H1 (cell line): ENCODE measurements around the gene STXBP6. TPM values are rescaled to one million over a fixed set of nuclear protein-coding genes. Genes with fewer than 3 reads are reported as not detected.

Source experiments
- CTCF ChIA-PET: fragments of 300-600 bp; sonication (Branson Sonifier 250); formaldehyde crosslinking; loops from one replicate; lab custom pipeline; 2021; ENCODE audit not compliant: partially characterized antibody; lab: Charles Lee
- POLR2A ChIA-PET: fragments of 300-600 bp; sonication (Branson Sonifier 250); formaldehyde crosslinking; loops from one replicate; lab custom pipeline; 2021; ENCODE audit warnings: inconsistent platforms; ENCODE audit not compliant: partially characterized antibody; lab: Charles Lee
- DNase-seq, 2 experiments: peaks; one replicate each; pipeline versions ENCODE4 v3.0.0 to v3.0.0-alpha.2; 2010 to 2022; ENCODE audit warnings: low spot score in 2 of 2, low read depth in 1 of 2, mixed read lengths in 1 of 2
- FAIRE-seq: peaks from 2 replicates; lab custom pipeline; 2011; peaks lifted over from hg19 to GRCh38; lab: Jason Lieb, UNC
- H2AFZ ChIP-seq: 2 replicates; pipeline ENCODE4 v1.8.1; 2012; ENCODE audit warnings: low read length, inconsistent platforms
- H2AK5ac ChIP-seq: 2 replicates; pipeline ENCODE4 v1.6.1; 2013; ENCODE audit warnings: low read depth, low read length
- H2BK120ac ChIP-seq: replicated peaks from 2 replicates; pipeline ENCODE3; 2013; ENCODE audit warnings: low read depth, low read length, inconsistent platforms
- H2BK12ac ChIP-seq: 2 replicates; pipeline ENCODE4 v1.6.1; 2013; ENCODE audit warnings: low read depth, low read length
- H2BK15ac ChIP-seq: 2 replicates; pipeline ENCODE4 v1.6.1; 2013; ENCODE audit warnings: low read length
- H2BK20ac ChIP-seq: 2 replicates; pipeline ENCODE4 v1.6.1; 2013; ENCODE audit warnings: low read length
- H2BK5ac ChIP-seq: 2 replicates; pipeline ENCODE4 v1.6.1; 2013; ENCODE audit warnings: low read depth, low read length
- H3K14ac ChIP-seq: 2 replicates; pipeline ENCODE4 v1.6.1; 2013; ENCODE audit warnings: inconsistent platforms; ENCODE audit not compliant: insufficient read length
- H3K18ac ChIP-seq: 2 replicates; pipeline ENCODE4 v1.6.1; 2013; ENCODE audit warnings: low read length; ENCODE audit errors: extremely low read depth
- H3K23ac ChIP-seq: 2 replicates; pipeline ENCODE4 v1.6.1; 2013; ENCODE audit warnings: inconsistent platforms; ENCODE audit not compliant: insufficient read length
- H3K23me2 ChIP-seq: 2 replicates; pipeline ENCODE4 v1.6.1; 2013; ENCODE audit warnings: low read depth, low read length
- H3K27ac ChIP-seq: 2 replicates; pipeline ENCODE4 v1.6.1; 2011; ENCODE audit warnings: low read depth, low read length, inconsistent platforms
- H3K27me3 ChIP-seq, 4 experiments: replicated peaks in 1 of 4; 1 replicate in 1 of 4; 2 replicates in 3 of 4; pipeline versions ENCODE4 v1.6.1 to v1.8.1; 2011 to 2013; ENCODE audit warnings: low read length in 3 of 4, mild to moderate bottlenecking in 3 of 4, inconsistent platforms in 2 of 4, mixed read lengths in 2 of 4, moderate library complexity in 1 of 4; ENCODE audit not compliant: control insufficient read depth in 3 of 4, insufficient read depth in 3 of 4; ENCODE audit errors: extremely low read depth in 1 of 4
- H3K36me3 ChIP-seq, 4 experiments: 2 replicates each; pipeline versions ENCODE4 v1.6.1 to v1.8.1; 2011 to 2013; ENCODE audit warnings: mild to moderate bottlenecking in 4 of 4, low read length in 3 of 4, moderate library complexity in 2 of 4, control low read depth in 1 of 4, inconsistent platforms in 1 of 4; ENCODE audit not compliant: insufficient read depth in 4 of 4, control insufficient read depth in 2 of 4
- H3K4ac ChIP-seq: replicated peaks from 2 replicates; pipeline ENCODE3; 2013; ENCODE audit warnings: low read length, low read depth, mixed read lengths, inconsistent platforms; ENCODE audit not compliant: insufficient read length
- H3K4me1 ChIP-seq, 4 experiments: replicated peaks in 1 of 4; 1 replicate in 1 of 4; 2 replicates in 3 of 4; pipeline versions ENCODE4 v1.6.1 to v1.8.1; 2011 to 2013; ENCODE audit warnings: low read length in 3 of 4, inconsistent platforms in 2 of 4, mixed read lengths in 1 of 4; ENCODE audit not compliant: insufficient read depth in 4 of 4, control insufficient read depth in 3 of 4
- H3K4me2 ChIP-seq, 2 experiments: 2 replicates each; pipeline versions ENCODE4 v1.6.1 to v1.8.1; 2011 to 2013; ENCODE audit warnings: low read depth in 2 of 2, low read length in 2 of 2, control low read depth in 1 of 2, inconsistent platforms in 1 of 2, mild to moderate bottlenecking in 1 of 2; ENCODE audit not compliant: insufficient read depth in 1 of 2
- H3K4me3 ChIP-seq, 4 experiments: fragments of 200-600, 300-600 bp in 1 of 4; sonication (generic), shearing (Covaris generic), sonication (Bioruptor Twin) in 1 of 4; 2 replicates each; pipeline versions ENCODE4 v1.5.1 to v1.8.1; 2011 to 2016; ENCODE audit warnings: low read length in 4 of 4, low read depth in 3 of 4, control low read depth in 2 of 4, inconsistent platforms in 2 of 4, mild to moderate bottlenecking in 2 of 4, mixed read lengths in 1 of 4, moderate library complexity in 1 of 4; ENCODE audit not compliant: insufficient read depth in 2 of 4; ENCODE audit errors: extremely low read depth in 1 of 4
- H3K56ac ChIP-seq: replicated peaks from 2 replicates; pipeline ENCODE3; 2013; ENCODE audit warnings: low read depth, mild to moderate bottlenecking, mixed read lengths, low read length, inconsistent platforms; ENCODE audit not compliant: insufficient read length
- H3K79me1 ChIP-seq: 2 replicates; pipeline ENCODE4 v1.6.1; 2013; ENCODE audit warnings: low read depth, low read length, control low read depth
- H3K79me2 ChIP-seq, 2 experiments: 2 replicates each; pipeline versions ENCODE4 v1.6.1 to v1.8.1; 2012 to 2013; ENCODE audit warnings: low read length in 2 of 2, mild to moderate bottlenecking in 2 of 2, inconsistent platforms in 1 of 2; ENCODE audit not compliant: insufficient read depth in 2 of 2, control insufficient read depth in 1 of 2
- H3K9ac ChIP-seq, 4 experiments: replicated peaks in 1 of 4; 1 replicate in 1 of 4; 2 replicates in 3 of 4; pipeline versions ENCODE4 v1.6.1 to v1.8.1; 2011 to 2013; ENCODE audit warnings: low read depth in 3 of 4, low read length in 3 of 4, control low read depth in 2 of 4, mild to moderate bottlenecking in 2 of 4, moderate library complexity in 2 of 4, inconsistent platforms in 1 of 4; ENCODE audit errors: extremely low read depth in 1 of 4
- H3K9me3 ChIP-seq, 2 experiments: 2 replicates each; pipeline versions ENCODE4 v1.6.1 to v1.8.1; 2012 to 2013; ENCODE audit warnings: mild to moderate bottlenecking in 2 of 2, moderate library complexity in 2 of 2, control low read depth in 1 of 2, inconsistent platforms in 1 of 2, low read depth in 1 of 2, low read length in 1 of 2, mixed read lengths in 1 of 2; ENCODE audit not compliant: insufficient read depth in 2 of 2
- H4K20me1 ChIP-seq, 2 experiments: replicated peaks in 1 of 2; 2 replicates each; pipeline versions ENCODE3 to v1.8.1; 2011 to 2013; ENCODE audit warnings: inconsistent platforms in 2 of 2, low read length in 2 of 2, mild to moderate bottlenecking in 1 of 2; ENCODE audit not compliant: insufficient read depth in 2 of 2, control insufficient read depth in 1 of 2
- H4K5ac ChIP-seq: 2 replicates; pipeline ENCODE4 v1.6.1; 2013; ENCODE audit warnings: low read length, low read depth, mixed read lengths, inconsistent platforms; ENCODE audit not compliant: insufficient read length
- H4K8ac ChIP-seq: 2 replicates; pipeline ENCODE4 v1.8.0; 2013; ENCODE audit warnings: mild to moderate bottlenecking, moderate library complexity, low read length, inconsistent platforms; ENCODE audit not compliant: insufficient read depth; ENCODE audit errors: extremely low read depth
- H4K91ac ChIP-seq: replicated peaks from 2 replicates; pipeline ENCODE3; 2013; ENCODE audit warnings: low read length, mixed read lengths, inconsistent platforms; ENCODE audit not compliant: insufficient read length
- CHD2 ChIP-seq: IDR thresholded peaks from 2 replicates; pipeline ENCODE4 v1.6.1; 2012; ENCODE audit warnings: low read length, improper control_type of control experiment
- CTBP2 ChIP-seq: IDR thresholded peaks from 2 replicates; pipeline ENCODE4 v1.7.0; 2011; ENCODE audit warnings: borderline replicate concordance, mild to moderate bottlenecking, moderate library complexity, mixed read lengths, low read length; ENCODE audit not compliant: insufficient read depth, insufficient read length
- FOSL1 ChIP-seq: IDR thresholded peaks from 2 replicates; pipeline ENCODE4 v1.6.1; 2011; ENCODE audit warnings: mild to moderate bottlenecking, low read depth, low read length, moderate library complexity; ENCODE audit not compliant: insufficient read depth
- MAFK ChIP-seq: IDR thresholded peaks from 2 replicates; pipeline ENCODE4 v1.6.1; 2012; ENCODE audit warnings: low read depth, mild to moderate bottlenecking, improper control_type of control experiment, low read length
- SP2 ChIP-seq: IDR thresholded peaks from 2 replicates; pipeline ENCODE4 v1.6.1; 2012; ENCODE audit warnings: mild to moderate bottlenecking, low read length, inconsistent platforms
- TEAD4 ChIP-seq: IDR thresholded peaks from 2 replicates; pipeline ENCODE4 v1.6.1; 2012; ENCODE audit warnings: low read depth, low read length, inconsistent platforms, mixed read lengths
- WGBS, 2 experiments: shearing (Covaris generic) in 1 of 2; methylation state at CpG; one replicate each; pipeline versions ENCODE4 v1.1.6 to v1.1.7; 2013 to 2015; ENCODE audit warnings: low lambda C conversion rate in 2 of 2, mixed read lengths in 2 of 2, inconsistent platforms in 1 of 2, low coverage in 1 of 2, missing lambda C conversion rate in 1 of 2; ENCODE audit not compliant: insufficient replicate concordance in 2 of 2, insufficient coverage in 1 of 2, insufficient read length in 1 of 2; ENCODE audit errors: extremely low coverage in 1 of 2, missing lambda C conversion rate in 1 of 2; 5-methylcytosine and 5-hydroxymethylcytosine counted together
- polyA plus RNA-seq, 7 experiments: library from polyadenylated mRNA; depleted of rRNA in 3 of 7; stranded (reverse) in 5 of 7; unstranded in 2 of 7; fragments of >200 nt in 5 of 7; fragments of 200-250 nt in 2 of 7; gene quantifications; 1 replicate in 5 of 7; 2 replicates in 1 of 7; 4 replicates in 1 of 7; pipeline versions ENCODE4 v1.2.1 to v1.2.3, GENCODE V29; 2011 to 2013; ENCODE audit warnings: missing spikeins in 2 of 7, mixed read lengths in 2 of 7
- total RNA-seq: library from RNA; stranded (reverse); fragmentation: NEBNext Ultra II Directional; extraction: Animal tissue kit (Norgen Biotek cat#: 25700); gene quantifications from 2 replicates; pipeline ENCODE4 v1.2.1, GENCODE V29; 2021
- TF ChIP-seq, protein P1 (sequence below): IDR thresholded peaks from 2 replicates; pipeline ENCODE4 v1.6.1; 2012; ENCODE audit warnings: low read length, inconsistent platforms

STXBP6 gene
- total and polyA plus RNA-seq, 2 of the 8 experiments (the other 6 are each of a cell fraction or from before 2014, with no cell fraction given), result 9.4 to 18.1 TPM

DNA sequence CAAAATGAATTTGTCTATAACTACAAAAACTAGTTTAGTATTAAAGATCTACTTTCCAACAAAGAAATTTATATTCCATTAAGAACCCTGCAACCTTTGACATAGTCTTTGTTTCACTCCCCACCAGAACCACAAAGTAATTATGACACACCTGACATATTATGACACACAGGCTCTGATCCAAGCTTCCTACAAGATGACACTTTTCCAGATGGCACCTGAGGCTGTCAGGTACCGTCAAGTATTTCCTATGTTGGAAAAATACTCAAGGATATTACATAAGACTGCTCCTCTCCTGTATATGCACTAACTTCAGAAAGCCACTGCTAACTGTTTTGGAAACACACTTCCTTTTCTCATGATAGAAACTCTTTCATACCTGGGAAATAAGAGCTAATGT is 38.9 kb downstream of the STXBP6 start:
- Histone ChIP-seq H3K79me2 (no peaks in the 10 kb centered on the region), H3K4me3 (no peak overlapping the region), H3K27me3 (no peaks in the 10 kb centered on the region), H4K20me1 (no peaks in the 10 kb centered on the region), H4K5ac (no peak overlapping the region), H4K91ac (no peak overlapping the region), H2BK20ac (no peak overlapping the region), H3K79me1 (peaks cover 2% of the 10 kb centered on the region; the same call in 1 of the 2 replicates), H3K4ac (no peak overlapping the region), H4K8ac (no peak overlapping the region), H3K23ac (no peak overlapping the region), H2BK5ac (no peak overlapping the region), H3K56ac (no peak overlapping the region), H3K14ac (no peak overlapping the region), H3K36me3 (no peaks in the 10 kb centered on the region), H2AFZ (no peak overlapping the region), H3K9ac (no peak overlapping the region), H3K23me2 (no peaks in the 10 kb centered on the region), H3K4me1 (peaks cover 0 to 14% (median 4%) of the 10 kb centered on the region in 4 experiments; a peak in 4 of 7 replicates), H3K9me3 (no peaks in the 10 kb centered on the region), H3K18ac (no peak overlapping the region), H3K4me2 (no peak overlapping the region), H3K27ac (no peak overlapping the region), H2BK12ac (no peak overlapping the region), H2BK15ac (no peak overlapping the region), H2BK120ac (no peak overlapping the region), H2AK5ac (no peak overlapping the region)
- TF ChIP-seq SP2 (no peak), CHD2 (no peak), CTBP2 (no peak), TEAD4 (no peak), FOSL1 (no peak), MAFK (no peak)
- TF ChIP-seq, protein P1, sequence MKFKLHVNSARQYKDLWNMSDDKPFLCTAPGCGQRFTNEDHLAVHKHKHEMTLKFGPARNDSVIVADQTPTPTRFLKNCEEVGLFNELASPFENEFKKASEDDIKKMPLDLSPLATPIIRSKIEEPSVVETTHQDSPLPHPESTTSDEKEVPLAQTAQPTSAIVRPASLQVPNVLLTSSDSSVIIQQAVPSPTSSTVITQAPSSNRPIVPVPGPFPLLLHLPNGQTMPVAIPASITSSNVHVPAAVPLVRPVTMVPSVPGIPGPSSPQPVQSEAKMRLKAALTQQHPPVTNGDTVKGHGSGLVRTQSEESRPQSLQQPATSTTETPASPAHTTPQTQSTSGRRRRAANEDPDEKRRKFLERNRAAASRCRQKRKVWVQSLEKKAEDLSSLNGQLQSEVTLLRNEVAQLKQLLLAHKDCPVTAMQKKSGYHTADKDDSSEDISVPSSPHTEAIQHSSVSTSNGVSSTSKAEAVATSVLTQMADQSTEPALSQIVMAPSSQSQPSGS, result no peak
- FAIRE-seq (no peak), DNase-seq (no peak)
- ChIA-PET CTCF (interaction anchor here (1.0 to 1.2 kb wide), 2 partner anchors 17 to 205 kb away, joined by 3 to 6 read pairs; no protein-coding TSS in a partner anchor), POLR2A (no interaction called here)
- 100% methylated on average over 1 of the region's 1 CpG; no CpG with 5 or more reads in 1 of the 2 experiments for WGBS, 2 experiments
